NCI-H2196 treated with DMSO at 0.1 percent for 48 hours (cell line): ENCODE results near the gene PAXX.

Experiments used
- DNase-seq: peaks from one replicate; lab custom pipeline; 2025; ENCODE audit not compliant: unreplicated experiment; lab: John Stamatoyannopoulos, UW

The PAXX gene

DNA sequence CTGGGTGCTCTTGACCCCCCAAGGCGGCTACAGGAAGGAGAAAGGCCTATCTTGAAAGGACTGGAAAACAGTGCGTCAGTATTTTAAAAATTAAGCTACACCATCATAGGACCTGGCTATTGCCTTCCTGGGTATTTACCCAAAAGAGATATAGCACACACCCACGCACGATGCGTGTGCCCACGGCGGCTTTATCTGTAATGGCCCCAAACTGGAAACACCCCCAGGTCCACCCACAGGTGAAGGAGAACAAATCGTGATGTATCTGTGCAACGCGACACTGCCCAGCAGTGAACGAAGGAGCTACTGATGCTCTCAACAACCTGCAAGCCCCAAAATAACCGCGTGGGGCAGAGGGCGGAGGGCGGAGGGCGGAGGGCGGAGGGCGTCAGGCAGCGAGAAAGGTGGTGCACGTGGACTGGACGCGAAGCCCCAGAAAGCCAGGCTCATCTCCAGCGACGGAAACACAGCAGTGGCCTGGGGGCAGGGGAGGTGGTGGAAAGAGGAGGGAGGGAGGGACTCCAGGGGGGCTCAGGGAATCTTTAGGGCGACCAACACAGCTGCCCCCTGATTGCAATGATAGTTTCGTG is 27.3 kb upstream of the PAXX start:
- no peak for DNase-seq

DNA sequence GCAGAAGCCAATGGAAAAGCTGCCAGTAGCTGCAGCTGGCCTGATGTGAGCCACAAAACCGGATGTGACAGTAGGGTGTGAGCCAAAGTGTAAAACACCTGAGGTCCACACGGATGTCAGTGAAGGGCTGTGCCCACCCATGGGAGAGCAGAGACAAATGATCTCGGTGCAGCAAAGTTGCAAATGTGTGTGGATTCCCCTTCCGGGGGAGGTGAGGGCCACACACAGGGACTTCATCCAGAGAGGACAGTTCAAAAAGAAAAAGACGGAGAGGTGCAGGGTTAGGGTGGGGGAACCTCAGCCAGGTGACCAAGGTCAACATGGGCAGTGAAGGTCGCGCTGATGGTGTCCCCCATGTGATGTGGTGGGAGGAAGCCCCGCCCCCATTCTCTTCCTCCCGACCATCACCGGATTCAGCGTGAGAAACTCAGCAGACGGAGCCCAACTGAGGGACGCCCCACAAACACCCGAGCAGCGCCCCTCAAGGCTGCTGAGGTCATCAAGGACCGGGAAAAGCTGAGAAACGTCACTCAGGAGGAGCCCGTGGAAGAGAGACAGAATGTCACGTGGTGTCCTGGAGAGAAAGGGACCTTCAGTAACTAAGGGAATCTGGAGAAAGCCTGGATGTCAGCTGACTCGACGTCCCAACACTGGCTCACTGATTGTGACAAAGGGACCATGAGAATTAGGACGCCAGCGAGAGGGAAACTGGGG is 26.3 kb upstream of the PAXX start:
- no peak for DNase-seq

DNA sequence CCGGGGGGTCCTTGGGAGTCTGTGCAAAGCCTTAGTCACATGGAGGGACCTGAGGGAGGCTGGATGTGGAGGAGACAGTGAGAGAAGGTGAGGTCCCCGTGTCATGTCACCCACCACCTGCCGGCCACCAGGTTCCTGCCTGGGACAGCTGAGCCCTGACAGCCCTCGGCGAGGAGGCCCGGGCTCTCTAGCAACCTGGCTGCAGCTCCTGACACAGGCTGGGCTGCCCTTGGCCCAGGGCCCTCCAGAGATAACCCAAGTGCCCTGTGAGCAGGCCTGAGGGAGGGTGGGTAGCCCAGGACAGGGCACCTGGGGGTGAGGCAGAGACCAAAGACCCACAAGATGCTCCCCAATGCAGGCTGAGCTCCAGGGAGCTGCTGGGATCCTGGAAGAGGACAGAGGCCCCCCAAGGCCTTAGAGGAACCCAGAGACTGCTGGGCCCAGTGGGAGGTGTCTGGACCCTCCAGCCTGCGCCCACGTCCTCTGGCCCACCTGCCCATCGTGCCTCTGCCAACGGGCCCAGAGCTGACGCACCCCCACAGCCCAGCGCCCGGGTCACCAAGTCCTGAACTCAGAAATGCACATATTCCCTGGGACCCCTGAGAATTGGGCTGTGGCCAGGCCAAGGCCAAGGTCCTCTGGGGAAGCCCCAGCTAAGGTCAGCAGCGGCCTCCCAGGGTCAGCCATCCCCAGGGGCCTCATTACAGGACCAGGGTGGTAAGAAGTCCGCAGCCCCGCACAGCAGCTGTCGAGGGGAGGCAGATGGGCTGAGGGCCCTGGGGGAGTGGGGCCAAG is 23.7 kb upstream of the PAXX start:
- DNase-seq: no peak

DNA sequence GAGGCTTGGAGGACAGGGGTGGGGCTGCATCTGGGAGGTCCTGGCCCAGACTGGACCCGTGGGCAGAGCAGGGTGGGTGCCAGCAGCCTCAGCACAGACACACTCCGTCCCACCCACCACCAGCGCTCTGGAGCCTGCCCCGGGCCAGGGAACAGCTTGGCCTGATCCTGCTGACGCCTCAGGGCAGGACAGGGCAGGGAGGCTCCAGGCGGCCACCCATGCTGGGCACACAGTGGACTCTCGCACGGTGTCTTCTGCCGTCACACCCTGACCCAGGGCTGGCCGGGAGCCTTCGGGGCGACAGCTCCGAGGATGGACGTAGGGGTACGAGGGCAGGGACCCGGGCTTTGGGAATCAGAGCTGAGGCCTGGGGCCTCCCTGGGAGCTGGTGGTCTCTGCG is 23.1 kb upstream of the PAXX start:
- no peak for DNase-seq

GRCh38 chr9:136969774-136970173 is 22.4 kb upstream of the PAXX start:
- no peak for DNase-seq

GRCh38 chr9:136970361-136970760 is 21.9 kb upstream of the PAXX start:
- no peak for DNase-seq

DNA sequence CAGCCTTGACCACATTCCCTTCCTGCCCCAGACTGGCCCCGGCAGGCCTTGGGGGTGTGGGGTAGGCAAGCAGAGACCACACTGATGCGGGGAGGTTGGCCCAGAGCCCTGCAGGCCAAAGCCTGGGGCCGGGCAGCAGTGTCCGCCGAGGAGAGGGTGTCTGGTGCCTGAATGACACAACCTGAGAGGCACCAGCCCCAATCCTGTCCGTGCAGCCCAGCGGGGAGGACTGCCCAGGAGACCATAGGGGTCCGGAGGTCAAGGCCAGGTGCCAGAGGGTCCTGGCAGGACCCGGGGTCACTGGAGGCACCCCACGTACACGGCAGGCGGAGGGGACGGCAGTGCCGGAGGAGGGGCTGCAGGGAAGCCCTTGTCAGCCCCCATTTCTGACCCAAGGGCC is 20.5 kb upstream of the PAXX start:
- DNase-seq: no peak

DNA sequence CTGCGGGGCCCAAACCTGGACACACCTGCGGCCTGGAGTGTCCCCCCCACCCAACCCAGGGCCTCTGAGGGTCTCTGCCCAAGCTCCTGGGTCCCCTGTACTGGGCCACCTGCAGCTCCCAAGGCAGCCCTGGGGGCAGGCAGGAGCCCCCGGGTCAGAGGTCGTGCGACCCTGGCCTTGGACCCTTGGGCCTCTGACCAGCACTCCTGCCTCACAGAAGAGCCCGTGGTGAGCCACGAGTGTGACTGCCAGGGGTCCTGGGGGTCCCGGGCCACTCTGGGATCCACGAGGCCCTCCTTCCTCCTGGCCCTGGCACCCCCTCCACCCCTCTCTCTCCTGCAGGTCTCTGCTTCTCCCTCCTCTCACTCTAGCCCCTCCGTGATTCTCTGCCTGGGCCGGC is 19.9 kb upstream of the PAXX start:
- DNase-seq: no peak

DNA sequence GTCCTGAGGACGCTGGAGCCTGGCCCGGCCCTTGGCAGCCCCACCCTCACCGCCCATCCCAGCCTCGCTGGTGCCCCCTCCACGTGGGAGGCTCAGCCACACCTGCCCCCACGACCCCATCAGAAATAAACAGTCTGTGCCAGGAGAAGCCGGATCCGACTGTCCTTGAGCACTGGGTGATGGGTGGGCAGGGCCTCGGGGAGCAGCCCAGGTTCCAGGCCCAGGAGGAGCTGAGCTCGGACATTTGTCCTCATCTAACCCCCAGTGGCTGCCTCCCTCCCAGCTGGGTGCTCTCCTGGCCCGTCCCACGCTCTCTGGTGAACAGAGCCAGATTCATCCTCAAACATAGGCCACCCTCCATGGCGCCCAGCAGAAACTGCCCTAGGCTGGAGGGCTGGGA is 19.5 kb upstream of the PAXX start:
- DNase-seq: no peak

DNA sequence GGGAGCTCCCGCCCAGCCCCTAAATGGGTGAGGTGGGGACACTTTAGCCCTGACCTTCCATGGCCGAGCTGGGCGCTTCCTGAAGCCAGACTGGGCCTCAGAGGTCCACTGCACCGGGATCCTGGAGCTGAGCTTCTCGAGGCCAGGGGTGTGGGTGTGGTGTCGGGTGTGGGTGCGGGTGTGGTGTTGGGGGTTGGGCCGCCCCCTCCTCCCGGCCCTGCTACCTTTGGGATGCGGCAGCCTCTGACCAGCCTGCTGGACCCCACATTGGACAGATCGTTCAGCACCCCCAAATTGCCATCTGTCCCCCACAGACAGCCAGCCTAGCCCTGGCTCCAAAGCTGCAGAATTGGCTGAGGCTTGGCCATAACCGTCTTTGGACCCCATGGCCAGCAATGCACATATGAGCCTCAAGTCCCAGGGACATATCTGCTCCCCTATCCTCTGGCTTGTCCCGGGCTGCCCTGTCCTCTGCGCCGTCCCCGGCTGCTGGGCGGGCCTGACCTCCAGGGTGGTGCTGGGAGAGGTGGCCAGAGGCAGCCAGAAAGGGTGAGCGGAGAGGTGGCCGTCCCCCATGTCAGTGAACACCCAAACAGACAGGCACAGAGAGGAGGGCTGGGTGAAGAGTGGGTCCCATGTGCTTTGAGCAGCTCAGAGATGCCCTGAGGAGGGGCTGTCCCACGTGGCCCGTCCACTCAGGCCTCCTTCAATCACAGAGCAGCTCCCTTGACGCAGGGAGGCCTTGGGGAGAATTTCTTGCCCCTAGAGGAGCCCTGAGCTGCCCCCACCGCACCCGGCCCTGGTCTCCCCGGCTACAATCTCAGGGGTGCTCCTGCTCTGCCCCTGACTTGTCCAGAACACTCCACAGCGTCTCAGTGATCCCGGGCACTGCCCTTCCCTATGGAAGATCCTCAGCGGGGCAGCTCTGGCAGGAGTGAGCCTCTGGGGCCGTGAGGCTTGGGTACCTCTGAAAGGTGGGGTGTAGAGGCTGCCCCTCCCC is 18.3 kb upstream of the PAXX start:
- DNase-seq: no peak

GRCh38 chr9:136974817-136975535 is 17.2 kb upstream of the PAXX start:
- DNase-seq: no peak

DNA sequence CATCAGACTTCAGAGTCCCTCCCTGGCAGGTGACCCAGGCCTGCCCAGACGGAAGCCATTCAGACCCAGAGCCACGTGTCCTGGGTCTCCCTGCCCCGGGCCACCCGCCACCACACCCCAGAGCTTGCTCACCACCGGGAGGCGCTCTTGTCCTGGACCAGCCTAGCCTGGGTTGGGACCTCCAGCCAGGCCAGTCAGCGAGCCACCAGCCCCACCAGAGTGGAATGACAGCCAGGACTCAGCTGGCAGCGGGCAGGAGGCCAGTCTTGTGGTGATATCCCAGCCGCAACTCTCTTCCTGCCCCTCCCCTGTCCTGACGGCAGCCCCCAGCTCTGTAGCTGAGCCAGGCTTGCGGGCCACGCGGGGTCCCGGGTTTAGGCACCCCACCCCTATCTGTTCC is 16.6 kb upstream of the PAXX start:
- DNase-seq: no peak

DNA sequence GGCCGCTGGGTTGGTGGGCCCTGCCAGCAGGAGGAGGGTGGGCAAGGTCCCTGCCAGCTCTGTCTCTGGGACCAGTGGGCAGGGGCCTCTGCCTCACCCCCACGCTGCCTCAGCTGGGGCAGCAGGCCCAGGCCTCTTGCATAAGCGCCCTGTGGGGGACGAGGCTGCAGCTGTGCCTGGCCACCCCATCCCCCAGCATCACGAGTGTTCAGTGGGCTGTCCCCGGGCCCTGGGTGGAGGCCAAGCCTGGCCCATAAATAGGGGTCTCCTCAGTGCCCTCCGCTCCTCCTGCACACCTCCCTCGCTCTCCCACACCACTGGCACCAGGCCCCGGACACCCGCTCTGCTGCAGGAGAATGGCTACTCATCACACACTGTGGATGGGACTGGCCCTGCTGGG is 15.0 kb upstream of the PAXX start, which contains the start of gene PTGDS:
PTGDS (plus strand) TSS at position 282 of the 400 bp plus-strand sequence; CDS start at position 357, 75 bp downstream.
- DNase-seq: no peak

- no peak for DNase-seq
These were observed 14.6 kb upstream of the PAXX start for GRCh38 chr9:136977649-136978072.

- DNase-seq: peak; percentile 63
These were observed 14.0 kb upstream of the PAXX start for GRCh38 chr9:136978073-136978864.

DNA sequence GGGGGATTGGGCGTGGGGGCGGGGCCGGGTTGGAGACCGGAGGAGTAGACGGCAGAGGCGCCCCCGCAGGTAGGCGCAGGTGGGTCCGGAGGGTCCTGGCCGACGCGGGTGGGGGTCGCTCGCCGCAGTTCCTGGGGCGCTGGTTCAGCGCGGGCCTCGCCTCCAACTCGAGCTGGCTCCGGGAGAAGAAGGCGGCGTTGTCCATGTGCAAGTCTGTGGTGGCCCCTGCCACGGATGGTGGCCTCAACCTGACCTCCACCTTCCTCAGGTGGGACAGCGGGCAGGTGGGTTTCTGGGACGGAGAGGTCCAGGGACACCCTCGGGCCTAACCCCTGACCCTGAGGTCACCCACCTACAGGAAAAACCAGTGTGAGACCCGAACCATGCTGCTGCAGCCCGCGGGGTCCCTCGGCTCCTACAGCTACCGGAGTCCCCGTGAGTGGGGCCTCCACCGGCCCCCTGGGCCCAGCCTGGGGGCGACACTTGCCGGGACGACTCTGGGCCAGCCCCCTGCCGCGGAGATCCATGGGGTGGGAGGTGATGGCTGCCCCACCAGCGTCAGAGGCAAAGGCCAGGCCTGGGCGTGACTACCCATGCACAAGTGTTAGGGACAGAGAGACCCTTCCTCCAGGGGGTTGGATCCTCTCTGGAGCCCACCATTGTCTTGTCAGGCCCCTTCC is 13.2 kb upstream of the PAXX start:
- DNase-seq: no peak

DNA sequence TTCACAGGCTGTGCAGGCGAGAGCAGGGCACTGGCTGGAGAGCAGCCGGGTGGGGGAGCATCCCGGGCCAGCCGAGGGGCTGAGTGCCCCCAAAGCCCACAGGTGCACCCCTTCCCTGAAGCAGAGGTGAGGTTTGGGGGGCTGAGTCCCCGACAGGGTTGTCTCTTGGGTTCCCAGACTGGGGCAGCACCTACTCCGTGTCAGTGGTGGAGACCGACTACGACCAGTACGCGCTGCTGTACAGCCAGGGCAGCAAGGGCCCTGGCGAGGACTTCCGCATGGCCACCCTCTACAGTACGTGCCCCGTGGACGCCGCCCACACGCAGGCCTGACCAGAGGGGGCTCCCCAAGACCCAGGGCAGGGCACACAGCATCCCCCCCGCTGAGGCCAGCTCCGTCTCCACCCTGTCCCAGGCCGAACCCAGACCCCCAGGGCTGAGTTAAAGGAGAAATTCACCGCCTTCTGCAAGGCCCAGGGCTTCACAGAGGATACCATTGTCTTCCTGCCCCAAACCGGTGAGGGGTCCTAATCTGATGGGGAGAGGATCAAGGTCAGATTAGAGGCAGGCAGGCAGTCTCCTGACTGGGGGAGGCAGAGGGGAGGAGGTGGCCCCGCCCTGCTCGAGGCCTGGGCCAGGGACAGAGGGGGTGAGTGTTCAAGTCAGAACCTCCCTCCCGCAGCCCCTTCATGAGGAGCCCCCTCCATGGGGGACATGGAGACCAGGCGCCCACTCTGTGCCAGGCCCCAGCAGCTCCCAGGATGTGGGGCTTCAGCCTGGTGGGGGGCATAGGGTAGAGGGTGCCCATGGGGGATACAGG is 12.2 kb upstream of the PAXX start:
- DNase-seq: no peak
